HG03575 (cell line): Measurements from ENCODE around the gene MAP3K7CL.

Experiments
- ATAC-seq: cut with Tn5 transposase; IDR thresholded peaks from one replicate; pipeline ENCODE4 v1.9.1; 2021; ENCODE audit not compliant: unreplicated experiment, insufficient number of reproducible peaks, low FRiP score; ENCODE audit errors: extremely low read depth

MAP3K7CL gene

GRCh38 chr21:29186246-29186645 lies 55.8 kb downstream of the MAP3K7CL start:
- ATAC-seq: no peak

- no peak for ATAC-seq
These were observed 57.5 kb downstream of the MAP3K7CL start for GRCh38 chr21:29187944-29188343.

GRCh38 chr21:29189353-29189752 lies 58.9 kb downstream of the MAP3K7CL start:
- ATAC-seq: no peak

GRCh38 chr21:29190923-29191331 lies 60.5 kb downstream of the MAP3K7CL start:
- no peak for ATAC-seq

- no peak for ATAC-seq
These were observed 62.6 kb downstream of the MAP3K7CL start for GRCh38 chr21:29193072-29193471.

GRCh38 chr21:29193901-29194300 lies 63.5 kb downstream of the MAP3K7CL start:
- no peak for ATAC-seq

GRCh38 chr21:29194342-29194741 lies 63.9 kb downstream of the MAP3K7CL start:
- ATAC-seq: no peak

GRCh38 chr21:29194847-29195246 lies 64.4 kb downstream of the MAP3K7CL start:
- ATAC-seq: no peak

- ATAC-seq: peak; percentile 87
These were observed 65.7 kb downstream of the MAP3K7CL start for GRCh38 chr21:29195981-29196669.

GRCh38 chr21:29196670-29197191 lies 66.3 kb downstream of the MAP3K7CL start:
- no peak for ATAC-seq

- no peak for ATAC-seq
These were observed 70.7 kb downstream of the MAP3K7CL start for GRCh38 chr21:29201186-29201585.

GRCh38 chr21:29205009-29205408 lies 74.6 kb downstream of the MAP3K7CL start:
- ATAC-seq: no peak

GRCh38 chr21:29205988-29206387 lies 75.5 kb downstream of the MAP3K7CL start:
- ATAC-seq: no peak

- no peak for ATAC-seq
These were observed 76.0 kb downstream of the MAP3K7CL start for GRCh38 chr21:29206445-29206844.

GRCh38 chr21:29207201-29207600 lies 76.8 kb downstream of the MAP3K7CL start:
- ATAC-seq: no peak

GRCh38 chr21:29208044-29208681 lies 77.7 kb downstream of the MAP3K7CL start:
- ATAC-seq: no peak

- no peak for ATAC-seq
These were observed 78.2 kb downstream of the MAP3K7CL start for GRCh38 chr21:29208682-29209059.

GRCh38 chr21:29209696-29210095 lies 79.3 kb downstream of the MAP3K7CL start:
- ATAC-seq: no peak

- no peak for ATAC-seq
These were observed 80.8 kb downstream of the MAP3K7CL start for GRCh38 chr21:29211205-29211604.

- ATAC-seq: no peak
These were observed 82.0 kb downstream of the MAP3K7CL start for GRCh38 chr21:29212446-29212845.
